Activated T-cell treated with anti-CD3 and anti-CD28 coated beads for 24 hours (primary cell): ENCODE measurements around the gene SMG1.
A peak's percentile ranks its signal among the peaks of the same experiment; 100 is the strongest.

Source experiments
- DNase-seq: peaks from one replicate; pipeline ENCODE4 v3.0.0-alpha.2; 2020; ENCODE audit warnings: low read depth

SMG1 gene

DNA sequence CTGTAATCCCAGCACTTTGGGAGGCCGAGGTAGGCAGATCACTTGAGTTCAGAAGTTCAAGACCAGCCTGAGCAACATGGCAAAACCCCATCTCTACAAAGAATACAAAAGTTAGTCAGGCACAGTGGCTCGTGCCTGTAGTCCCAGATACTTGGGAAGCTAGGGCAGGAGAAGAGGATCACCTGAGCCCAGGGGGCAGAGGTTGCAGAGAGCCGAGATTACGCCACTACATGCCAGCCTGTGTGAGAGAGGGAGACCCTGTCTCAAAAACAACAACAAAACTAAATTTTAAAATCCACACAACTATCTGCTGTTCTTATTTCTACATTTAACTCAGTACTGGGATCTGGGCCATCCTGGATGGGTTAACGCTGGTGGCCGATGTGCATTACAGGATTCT, 83.6 kb downstream of the SMG1 start:
- DNase-seq = no peak

DNA sequence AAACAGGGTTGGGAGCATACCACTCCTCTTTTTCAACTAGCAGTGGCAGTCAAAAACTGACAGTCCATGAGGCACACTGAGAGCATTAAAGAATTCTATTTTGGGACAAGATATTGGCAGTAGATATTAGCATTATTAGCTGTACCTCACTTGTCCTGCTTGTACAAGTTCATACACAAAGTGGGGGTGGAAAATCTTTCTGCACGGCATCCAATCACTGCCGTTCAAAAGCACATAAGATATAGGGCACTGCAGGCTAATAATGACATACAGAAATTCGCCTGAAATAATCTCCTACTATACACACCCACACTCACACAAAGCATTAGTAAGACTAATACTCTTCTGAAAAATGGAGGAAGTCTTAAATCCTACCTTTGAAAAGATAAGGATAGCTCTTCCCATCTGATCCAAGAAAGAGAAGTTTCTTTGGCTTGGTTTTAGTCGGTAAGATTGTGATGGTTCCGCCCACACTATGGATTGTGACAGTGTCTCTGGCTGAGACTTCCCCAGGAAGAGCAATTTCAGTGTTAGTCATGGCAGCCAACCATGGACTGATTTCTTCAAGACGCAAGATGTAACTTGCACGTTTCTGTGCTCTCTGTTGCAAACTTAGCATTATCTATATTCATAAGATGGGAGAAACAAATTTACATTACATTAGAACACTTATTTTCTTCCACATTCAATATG, 84.2 kb downstream of the SMG1 start:
- DNase-seq = no peak

DNA sequence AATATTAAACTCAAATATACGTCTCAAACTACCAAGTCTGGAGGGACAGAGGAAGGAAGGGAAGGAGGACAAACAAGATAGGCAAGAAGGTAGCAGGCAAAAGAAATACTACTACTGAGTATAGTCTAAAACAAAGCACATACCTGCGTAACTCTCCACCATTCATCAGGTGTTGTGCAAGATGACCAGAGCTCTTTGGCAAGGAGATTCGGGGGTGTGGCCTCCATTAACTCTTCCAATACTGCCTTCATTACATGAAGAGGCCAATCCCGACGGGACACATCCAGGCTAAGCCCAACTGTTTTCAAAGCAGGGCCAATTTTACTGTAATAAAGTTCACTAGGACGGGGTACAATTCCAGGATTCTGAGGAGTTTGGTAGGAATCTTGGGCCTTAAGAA, 86.7 kb downstream of the SMG1 start:
- DNase-seq = no peak

DNA sequence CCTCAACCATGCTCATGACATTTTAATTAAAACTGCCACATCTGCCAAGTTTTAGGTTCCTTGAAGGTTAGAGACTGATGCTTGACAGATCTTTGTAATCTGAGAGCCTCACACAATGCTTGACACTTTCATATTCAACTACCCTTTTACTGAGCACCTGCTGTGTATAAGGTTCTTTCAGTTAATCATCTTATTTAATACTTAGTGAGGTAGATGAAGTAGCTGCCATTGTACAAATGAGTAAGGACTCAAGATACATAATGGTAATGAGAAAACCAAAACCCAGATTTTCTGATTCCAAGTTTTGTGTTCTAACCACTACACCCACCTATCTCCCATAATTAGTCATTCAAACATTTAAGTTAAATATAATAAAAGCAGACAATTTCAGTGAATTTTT, 89.5 kb downstream of the SMG1 start:
- DNase-seq = no peak

DNA sequence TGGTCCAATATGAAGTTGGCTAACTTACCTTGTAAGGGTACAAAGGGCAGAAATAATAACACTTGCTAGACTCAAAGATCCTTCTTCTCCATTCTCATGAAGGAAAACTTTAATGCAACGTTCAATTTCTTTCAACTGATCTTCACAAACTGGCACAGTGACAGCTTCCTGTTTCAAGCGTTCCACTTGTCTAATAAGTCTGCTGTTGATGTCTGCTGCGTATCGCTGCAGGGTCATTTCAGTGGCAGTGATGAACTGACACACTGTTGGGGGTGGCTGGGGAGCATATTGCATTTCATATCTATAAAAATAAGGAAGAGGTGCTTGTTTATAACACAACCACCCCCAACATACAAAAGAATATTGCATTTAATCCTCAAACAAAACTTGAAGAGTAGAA, 91.3 kb downstream of the SMG1 start:
- DNase-seq = no peak

DNA sequence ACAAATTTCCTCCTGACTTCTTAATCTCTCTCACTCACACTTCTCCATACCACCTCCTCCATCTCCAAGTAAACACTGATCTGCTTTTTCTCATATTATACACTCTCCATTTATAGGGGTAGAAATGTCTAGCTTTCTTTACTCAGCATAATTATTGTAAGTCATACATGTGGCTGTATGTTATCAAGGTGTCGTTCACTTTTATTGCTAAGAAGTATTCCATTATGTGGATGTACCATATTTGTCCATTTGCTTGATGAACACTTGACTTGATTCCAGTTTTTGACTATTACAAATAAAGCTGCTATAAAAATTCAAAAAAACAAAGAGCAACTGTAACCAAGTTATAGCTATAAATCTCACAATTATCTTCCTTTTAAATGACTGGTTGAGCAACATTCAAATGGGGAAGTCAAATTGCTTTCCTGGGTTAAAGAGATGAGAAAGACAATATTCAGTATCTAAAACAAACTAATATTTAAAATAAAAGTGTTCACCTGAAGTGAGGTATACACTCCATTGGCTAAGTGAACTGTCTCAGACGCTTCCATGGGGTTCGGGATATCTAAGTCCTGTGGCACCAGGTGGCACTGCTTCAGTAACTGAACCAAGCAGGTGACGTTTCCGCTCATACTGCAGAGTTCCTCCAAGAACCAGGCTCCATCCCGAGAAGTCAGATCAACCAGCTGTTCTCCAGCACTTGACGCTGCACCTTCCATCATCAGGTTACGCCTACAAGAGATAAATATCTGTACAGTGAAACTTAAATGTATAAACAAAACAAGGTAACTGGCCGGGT, 92.3 kb downstream of the SMG1 start:
- no peak for DNase-seq

DNA sequence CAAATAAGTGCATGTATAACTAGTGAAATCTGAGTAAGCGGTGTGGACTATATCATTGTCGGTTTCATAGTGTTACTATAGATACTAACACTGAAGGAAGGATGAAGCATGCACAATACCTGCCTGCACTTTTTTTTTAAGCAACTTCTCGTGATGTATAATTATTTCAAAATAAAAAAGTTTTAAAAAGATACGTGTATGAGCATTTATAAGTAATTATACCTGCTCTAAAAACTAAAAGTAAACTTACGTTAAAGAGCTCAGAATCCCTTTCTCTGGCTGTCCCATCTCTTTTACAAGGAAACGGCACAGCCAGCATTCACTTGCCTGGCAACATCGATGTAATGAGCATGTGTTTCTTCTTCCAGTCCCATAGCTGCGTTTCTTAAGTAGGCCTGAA, 93.6 kb downstream of the SMG1 start:
- DNase-seq = no peak

DNA sequence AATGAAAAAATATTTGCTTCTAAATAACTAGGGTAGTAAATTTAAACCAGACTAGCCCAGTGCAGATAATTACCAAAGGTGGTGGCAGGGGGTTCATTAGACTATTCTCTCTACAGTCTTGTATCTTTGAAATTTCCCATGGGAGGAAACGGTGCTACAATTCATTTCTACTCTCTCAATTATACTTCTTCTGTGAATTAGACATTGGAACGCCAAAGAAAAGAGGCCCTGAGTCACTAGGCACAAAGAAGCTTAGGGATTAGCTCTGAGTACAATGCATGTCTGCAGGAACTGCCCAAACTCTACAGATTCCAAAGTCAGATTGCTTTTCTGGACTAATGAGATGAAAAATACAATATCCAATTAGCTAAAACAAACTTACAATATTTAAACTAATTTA, 94.2 kb downstream of the SMG1 start:
- no peak for DNase-seq

DNA sequence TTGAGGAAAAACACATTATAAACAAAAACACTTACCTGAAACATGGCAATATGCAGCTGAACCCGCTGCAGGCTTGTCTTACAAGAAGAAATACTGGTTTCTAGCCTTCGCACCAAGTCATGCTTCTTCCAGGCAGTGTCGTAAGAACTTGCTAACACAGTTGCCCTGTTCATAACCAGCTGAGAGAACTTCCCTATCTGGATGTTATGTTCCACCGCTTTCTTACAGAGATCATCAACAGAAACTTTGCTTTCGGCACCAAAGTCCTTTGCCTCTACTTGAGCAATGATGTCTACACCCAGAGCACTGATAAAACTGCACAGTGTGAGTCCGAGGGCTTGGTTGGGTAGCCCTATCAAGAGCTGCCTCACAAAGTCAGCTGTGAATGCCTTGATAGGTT, 97.0 kb downstream of the SMG1 start:
- DNase-seq = no peak

DNA sequence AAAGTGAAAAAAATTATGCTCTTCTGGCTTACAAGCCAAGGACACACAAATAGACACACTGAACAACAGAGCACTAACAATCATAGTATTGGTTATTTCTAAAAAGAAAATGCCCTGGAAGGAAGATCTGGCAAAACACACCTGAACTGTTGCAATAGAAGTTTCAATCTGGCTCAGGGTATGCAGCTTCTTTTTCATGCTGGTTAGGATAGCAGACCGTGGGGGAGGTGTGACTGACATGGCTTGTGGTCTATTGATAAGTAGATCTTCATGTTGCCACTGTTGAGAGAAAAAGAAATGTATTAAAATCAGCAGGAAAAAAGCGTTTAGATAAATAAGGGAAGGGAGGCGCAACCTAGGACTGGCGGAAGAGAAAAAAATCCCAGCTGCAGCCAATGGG, 98.3 kb downstream of the SMG1 start:
- DNase-seq = no peak

DNA sequence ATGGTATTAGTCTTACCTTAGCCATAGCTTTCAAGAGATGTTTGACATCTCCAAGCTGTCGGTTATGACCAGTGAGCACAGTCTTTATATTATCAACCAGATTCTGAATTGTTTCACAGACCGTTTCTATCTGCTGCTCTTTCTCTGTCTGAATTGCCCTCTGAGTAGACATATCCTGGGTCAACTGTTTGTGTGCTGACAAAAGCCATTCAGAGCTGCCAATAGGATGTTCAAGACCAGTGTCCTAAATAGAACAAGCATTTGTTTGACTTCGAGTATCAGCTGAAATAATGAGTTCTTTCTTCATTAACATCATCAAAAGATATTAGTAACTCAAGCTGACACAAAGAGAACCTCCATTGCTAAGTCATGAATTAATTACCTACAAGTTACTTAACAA, 109.9 kb downstream of the SMG1 start:
- no peak for DNase-seq

DNA sequence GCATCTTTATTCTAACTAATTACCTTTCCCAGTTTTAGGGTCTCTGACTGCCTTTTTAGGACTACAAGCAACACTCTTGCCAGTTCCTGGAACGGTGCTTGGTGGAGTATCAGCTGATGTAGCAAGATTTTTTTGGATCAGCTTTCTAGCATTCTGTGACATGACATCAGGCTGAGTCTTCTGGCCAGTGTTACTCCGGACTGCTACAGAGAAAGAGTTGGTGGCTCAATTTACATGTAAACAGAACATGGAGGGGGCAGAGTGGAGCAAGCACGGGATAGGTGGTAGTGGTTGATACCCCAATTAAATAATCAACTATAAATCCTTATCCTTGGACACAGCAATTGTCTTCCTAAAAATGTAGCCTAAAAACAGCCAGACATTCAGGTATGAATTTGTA, 114.3 kb downstream of the SMG1 start:
- DNase-seq = no peak

DNA sequence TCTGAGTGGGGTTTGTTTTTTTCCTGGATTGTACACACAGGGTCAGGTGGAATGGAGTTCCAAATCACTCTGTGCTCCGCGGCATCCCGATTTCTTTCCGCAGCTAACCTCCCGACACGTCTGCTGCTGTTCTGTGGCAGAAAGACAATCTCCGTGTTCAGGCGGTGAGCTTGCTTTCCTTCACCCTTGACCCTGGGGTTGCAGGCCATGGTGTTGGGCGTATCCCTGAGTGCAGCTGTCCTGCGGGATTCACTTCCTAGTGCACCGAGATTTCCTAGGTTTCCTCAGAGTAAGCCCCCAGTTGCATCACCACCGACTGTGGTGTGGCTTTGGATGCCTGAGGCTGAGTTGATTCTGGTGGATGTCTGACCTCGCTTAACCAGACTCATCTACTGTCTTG, 117.0 kb downstream of the SMG1 start:
- DNase-seq = no peak

DNA sequence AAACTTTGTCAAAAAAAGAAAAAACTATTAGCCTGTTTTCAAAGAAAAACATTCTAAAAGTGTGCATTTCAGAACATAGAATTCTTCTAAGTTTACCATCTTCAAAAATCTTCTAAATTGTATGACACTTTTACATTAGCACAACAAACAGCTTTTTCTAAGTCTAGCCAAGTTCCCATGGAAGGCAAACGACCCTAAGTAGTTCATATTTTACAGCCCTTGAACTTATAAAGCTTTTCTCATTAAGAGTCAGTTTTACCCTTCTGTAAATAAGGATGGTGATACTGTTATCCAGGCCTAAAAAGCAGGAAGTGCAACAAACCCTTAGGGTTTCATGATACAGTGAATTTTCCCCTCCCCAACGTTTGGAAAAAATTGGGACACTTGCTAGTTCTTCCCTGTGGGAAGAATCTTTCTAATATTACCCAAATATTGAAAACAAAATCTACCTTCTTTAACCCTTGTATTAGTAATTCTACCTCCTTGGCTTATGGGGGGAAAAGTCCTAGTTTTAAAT, 120.9 kb downstream of the SMG1 start:
- no peak for DNase-seq

DNA sequence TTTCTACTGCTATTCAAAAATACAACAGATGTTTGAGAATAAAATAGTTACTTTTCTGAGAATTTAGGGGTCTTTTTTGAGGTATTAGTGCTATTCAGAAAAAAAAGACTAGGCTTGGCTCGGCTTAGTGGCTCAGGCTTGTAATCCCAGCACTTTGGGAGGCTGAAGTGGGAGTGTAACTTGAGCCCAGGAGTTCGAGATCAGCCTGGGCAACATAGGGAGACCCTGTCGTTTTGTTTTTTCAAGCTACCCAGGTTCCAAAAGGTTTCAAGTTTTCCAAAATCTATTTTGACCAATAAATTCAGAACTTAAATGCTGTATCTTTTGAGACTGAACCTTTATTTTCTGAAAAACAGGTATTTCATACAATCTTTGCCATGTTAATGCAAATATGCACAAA, 121.7 kb downstream of the SMG1 start:
- no peak for DNase-seq

DNA sequence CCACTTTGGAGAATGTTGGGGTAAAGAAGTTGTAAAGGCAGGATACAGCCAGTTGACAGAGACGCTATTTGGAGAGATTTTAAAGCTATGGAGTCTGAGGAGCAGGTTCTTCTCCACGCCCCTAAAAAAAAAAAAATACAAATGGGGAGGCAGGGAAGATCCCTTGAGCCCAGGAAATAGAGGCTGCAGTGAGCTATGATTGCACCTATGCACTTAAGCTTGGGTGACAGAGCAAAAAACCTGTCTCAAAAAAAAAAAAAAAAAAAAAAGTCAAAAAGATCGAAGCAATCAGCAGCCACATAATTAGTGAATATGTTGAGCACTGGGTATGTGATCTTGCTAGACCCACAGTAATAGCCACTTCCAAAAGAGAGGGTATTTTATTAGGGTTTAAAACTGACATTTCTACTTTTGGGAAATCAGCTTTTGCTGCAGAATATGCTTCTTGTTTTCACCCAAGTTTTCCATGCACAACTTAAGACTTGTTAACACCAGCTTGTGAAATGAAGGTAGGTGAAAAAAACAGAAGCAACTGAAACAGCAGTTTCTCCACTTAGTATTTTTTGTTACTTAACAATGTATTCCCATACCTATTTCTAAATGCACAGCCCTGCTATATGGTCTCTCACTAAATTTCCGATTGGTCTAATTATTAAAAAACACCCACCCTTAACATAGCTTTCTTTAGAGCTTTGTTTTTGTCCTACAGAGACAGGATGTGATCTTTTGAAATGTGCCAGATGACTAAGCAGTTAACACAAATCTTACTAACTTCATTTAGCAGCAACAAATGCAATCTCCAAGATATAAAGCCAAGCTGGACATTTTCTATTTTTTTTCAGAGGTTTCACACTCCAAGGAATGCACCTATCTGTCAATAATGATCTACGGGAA, 122.4 kb downstream of the SMG1 start:
- DNase-seq = no peak

DNA sequence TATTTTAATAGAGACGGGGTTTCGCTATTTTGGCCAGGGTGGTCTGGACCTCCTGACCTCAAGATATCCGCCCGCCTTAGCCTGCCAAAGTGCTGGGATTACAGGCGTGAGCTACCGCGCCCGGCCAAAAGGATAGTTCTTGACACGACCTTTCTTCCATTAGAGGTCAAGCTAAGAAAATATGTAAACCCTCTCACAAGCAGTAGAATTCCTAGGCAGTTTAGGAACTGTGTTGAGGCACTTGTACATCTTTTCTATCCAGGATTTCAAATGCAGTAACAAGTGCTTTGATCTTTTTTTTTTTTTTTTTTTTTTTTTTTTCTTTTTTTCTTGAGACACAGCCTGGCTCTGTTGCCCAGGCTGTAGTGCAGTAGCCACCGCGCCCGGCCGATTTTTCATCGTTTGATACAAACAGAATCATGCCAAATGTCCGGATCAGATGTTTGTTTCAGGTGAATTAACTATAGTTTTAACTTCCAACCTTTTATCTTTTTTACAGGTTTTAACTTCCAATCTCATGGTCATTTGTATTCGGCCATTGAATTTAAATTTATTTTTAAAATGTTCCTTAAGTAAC, 123.4 kb downstream of the SMG1 start:
- DNase-seq = no peak

DNA sequence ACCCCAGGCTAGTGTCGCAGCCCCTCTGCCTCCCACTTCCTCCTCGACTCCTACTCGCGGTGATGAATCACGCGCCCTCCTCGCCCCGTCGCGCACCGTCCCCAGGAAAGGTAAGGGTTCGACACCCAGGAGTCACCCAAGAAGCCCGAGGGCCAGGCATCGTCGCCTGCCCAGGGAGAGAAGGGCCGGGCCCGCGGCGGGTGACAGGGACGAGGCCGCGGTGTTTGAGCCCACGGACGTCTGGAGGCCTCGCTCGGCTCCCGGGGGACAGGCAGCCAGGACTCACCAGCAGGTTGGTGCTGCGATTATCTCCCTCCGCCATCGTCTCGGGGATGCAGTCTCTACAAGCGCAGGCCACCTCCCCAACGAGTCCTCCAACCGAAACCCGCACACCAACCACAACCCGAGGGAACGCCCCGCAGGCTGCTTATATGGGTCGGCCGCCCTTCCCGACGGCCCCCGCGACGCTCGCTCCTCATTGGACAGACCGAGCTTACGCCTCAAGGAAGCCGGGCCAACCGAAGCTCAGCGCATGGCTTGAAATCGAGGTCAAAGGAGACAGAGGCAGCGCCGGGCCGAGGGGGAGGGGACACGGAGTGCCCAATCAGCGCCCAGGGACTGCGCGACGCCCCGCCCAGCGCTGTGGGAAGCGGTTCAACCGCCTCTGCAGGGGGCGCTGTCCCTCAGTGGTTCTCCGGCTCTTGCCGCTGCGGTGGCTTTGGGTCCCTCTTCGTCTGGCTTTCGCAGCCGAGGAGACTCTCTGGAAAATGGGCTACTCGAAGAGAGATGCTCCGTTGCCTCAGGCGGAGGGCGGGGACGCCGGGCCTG, 124.8 kb downstream of the SMG1 start, which contains the start of gene ARL6IP1:
ARL6IP1 (minus strand) TSS at position 405 of the 828 bp plus-strand sequence; CDS start at position 322, 83 bp downstream.
- DNase-seq = peak; percentile 98

DNA sequence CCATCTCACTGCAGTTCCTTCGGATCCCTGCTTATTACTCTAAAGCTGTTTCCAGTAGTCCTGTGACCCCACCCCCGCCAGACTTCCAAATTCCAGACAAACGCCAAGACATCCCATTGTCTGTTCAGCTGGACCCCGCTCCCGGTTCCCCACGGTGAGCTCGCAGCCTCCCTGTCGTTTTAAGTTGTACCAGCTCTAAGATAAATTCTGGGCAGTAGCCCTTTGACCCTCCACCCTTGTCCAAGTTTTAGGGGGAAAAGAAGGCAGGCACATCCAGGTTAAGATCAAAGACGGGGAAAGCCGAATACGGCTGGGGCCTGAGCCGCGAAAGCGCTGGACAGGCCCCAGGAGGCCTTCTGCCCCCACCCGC, 125.4 kb downstream of the SMG1 start:
- no peak for DNase-seq

DNA sequence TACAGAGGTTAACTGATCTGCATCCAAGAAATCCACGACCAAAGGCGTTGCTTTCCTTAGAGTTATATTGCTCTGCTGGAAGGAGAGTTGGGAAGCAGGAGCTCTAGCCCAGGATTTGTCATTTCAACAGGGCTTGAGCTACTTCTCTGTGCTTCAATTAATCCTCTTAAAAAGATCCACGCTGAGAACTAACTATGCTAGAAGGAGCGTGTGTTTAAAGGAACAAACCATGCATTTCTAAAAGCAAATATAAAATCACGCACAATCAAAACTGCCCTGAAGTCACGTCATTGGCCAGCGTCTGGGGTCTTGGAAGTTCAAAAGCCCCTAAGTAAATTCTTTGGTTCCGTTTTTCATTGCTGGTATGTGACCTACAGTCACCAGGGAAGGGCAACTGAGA, 125.9 kb downstream of the SMG1 start:
- no peak for DNase-seq

DNA sequence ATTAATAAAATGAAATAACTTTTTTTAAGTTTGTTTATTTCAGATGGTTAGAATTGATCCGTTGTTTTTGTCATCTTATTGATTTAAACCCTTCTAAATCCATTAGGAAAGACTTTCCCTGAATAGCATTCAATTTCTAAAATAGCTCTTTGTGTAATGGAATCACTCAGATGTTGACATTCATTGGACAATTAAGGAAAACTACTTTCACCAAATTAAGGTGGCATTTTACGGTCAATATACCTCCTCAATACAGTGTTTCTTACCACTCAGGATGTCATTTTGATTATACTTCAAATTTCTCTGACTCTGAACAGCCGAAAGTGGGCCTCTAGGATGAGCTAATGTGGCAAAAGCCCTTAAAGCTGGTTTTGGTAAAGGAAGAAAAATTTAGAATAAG, 126.7 kb downstream of the SMG1 start:
- DNase-seq = no peak
